ENCODE results near the gene HK1.

HK1 gene

GRCh38 chr10:69318867-69319727 is 40.8 kb downstream of the HK1 start:
- peaks cover 0 to 4% of the 10 kb centered on the region in 2 experiments for H3K36me3 ChIP-seq (ENCODE audit: control insufficient read depth in 1 of 2, insufficient read depth in 2 of 2, low read length in 2 of 2)
- peak overlapping the region; percentile 88 for H4K8ac ChIP-seq (ENCODE audit: low read depth, low read length)
- peak overlapping the region; percentile 83 for H2BK5ac ChIP-seq (ENCODE audit: low read depth, low read length, poor library complexity)
- H3K18ac ChIP-seq (ENCODE audit: low read length), result peak overlapping the region; percentile 95
- H3K4me2 ChIP-seq (ENCODE audit: low read length), result peak overlapping the region; percentile 94
- H3K9me3 ChIP-seq (ENCODE audit: insufficient read depth, low read depth, low read length), result no peaks in the 10 kb centered on the region
- H3K14ac ChIP-seq (ENCODE audit: low read length), result peak overlapping the region; percentile 96
- H4K91ac ChIP-seq (ENCODE audit: low read depth, low read length), result peak overlapping the region; percentile 94
- H3K27ac ChIP-seq (ENCODE audit: low read depth, low read length), result peak overlapping the region; percentile 92
- peak overlapping the region; percentile 73 for H2AFZ ChIP-seq (ENCODE audit: insufficient read depth, low read length, poor library complexity)
- H2BK12ac ChIP-seq (ENCODE audit: low read length), result peak overlapping the region; percentile 59
- H2BK120ac ChIP-seq (ENCODE audit: insufficient read depth, low read length, poor library complexity), result peak overlapping the region; percentile 82
- peak overlapping the region; percentile 99 for H3K4ac ChIP-seq (ENCODE audit: low read depth, low read length)
- peak; percentile 65 to 68 for DNase-seq
- H2AK5ac ChIP-seq (ENCODE audit: low read length), result peak overlapping the region; percentile 92
- H3K79me1 ChIP-seq (ENCODE audit: low read length), result peaks cover 42% of the 10 kb centered on the region
- H3K27me3 ChIP-seq (ENCODE audit: insufficient read depth, low read length), result no peaks in the 10 kb centered on the region
- peaks cover 28% of the 10 kb centered on the region for H3K79me2 ChIP-seq (ENCODE audit: control insufficient read depth, insufficient read depth, low read length, poor library complexity)
- H3K4me1 ChIP-seq (ENCODE audit: control insufficient read depth in 1 of 2, insufficient read depth in 2 of 2, low read length in 2 of 2), result peaks cover 38 to 49% of the 10 kb centered on the region in 2 experiments
- H3K23ac ChIP-seq (ENCODE audit: low read length), result no peak overlapping the region
- H3K9ac ChIP-seq (ENCODE audit: low read length), result peak overlapping the region; percentile 44
- H3K4me3 ChIP-seq (ENCODE audit: low read depth, low read length), result peak overlapping the region; percentile 86
- WGBS (ENCODE audit: extremely low coverage, insufficient coverage, insufficient read length), result no CpG with 5 or more reads among the region's 73 CpGs
- H4K12ac ChIP-seq (ENCODE audit: low read depth, low read length), result peak overlapping the region; percentile 78

GRCh38 chr10:69319841-69320316 is 41.6 kb downstream of the HK1 start:
- peak overlapping the region; percentile 22 for H4K8ac ChIP-seq (ENCODE audit: low read depth, low read length)
- peak overlapping the region; percentile 35 for H2AK5ac ChIP-seq (ENCODE audit: low read length)
- H3K36me3 ChIP-seq (ENCODE audit: control insufficient read depth in 1 of 2, insufficient read depth in 2 of 2, low read length in 2 of 2), result peaks cover 0 to 4% of the 10 kb centered on the region in 2 experiments
- H3K14ac ChIP-seq (ENCODE audit: low read length), result peak overlapping the region; percentile 29
- H3K4ac ChIP-seq (ENCODE audit: low read depth, low read length), result peak overlapping the region; percentile 99
- H3K4me2 ChIP-seq (ENCODE audit: low read length), result peak overlapping the region; percentile 94
- H3K4me1 ChIP-seq (ENCODE audit: control insufficient read depth in 1 of 2, insufficient read depth in 2 of 2, low read length in 2 of 2), result peaks cover 40 to 47% of the 10 kb centered on the region in 2 experiments
- H3K9ac ChIP-seq (ENCODE audit: low read length), result peak overlapping the region; percentile 26
- H4K12ac ChIP-seq (ENCODE audit: low read depth, low read length), result no peak overlapping the region
- no peak overlapping the region for H2BK120ac ChIP-seq (ENCODE audit: insufficient read depth, low read length, poor library complexity)
- H3K79me1 ChIP-seq (ENCODE audit: low read length), result peaks cover 40% of the 10 kb centered on the region
- H3K27me3 ChIP-seq (ENCODE audit: insufficient read depth, low read length), result no peaks in the 10 kb centered on the region
- no peak overlapping the region for H3K27ac ChIP-seq (ENCODE audit: low read depth, low read length)
- DNase-seq, result no peak
- H3K9me3 ChIP-seq (ENCODE audit: insufficient read depth, low read depth, low read length), result no peaks in the 10 kb centered on the region
- peak overlapping the region; percentile 4 for H2AFZ ChIP-seq (ENCODE audit: insufficient read depth, low read length, poor library complexity)
- H3K18ac ChIP-seq (ENCODE audit: low read length), result peak overlapping the region; percentile 50
- no peak overlapping the region for H2BK12ac ChIP-seq (ENCODE audit: low read length)
- H2BK5ac ChIP-seq (ENCODE audit: low read depth, low read length, poor library complexity), result peak overlapping the region; percentile 2
- no peak overlapping the region for H3K23ac ChIP-seq (ENCODE audit: low read length)
- H3K4me3 ChIP-seq (ENCODE audit: low read depth, low read length), result peak overlapping the region; percentile 86
- WGBS (ENCODE audit: extremely low coverage, insufficient coverage, insufficient read length), result no CpG with 5 or more reads among the region's 9 CpGs
- peaks cover 28% of the 10 kb centered on the region for H3K79me2 ChIP-seq (ENCODE audit: control insufficient read depth, insufficient read depth, low read length, poor library complexity)
- peak overlapping the region; percentile 50 for H4K91ac ChIP-seq (ENCODE audit: low read depth, low read length)

GRCh38 chr10:69320521-69320920 is 42.2 kb downstream of the HK1 start:
- no peak overlapping the region for H3K9ac ChIP-seq (ENCODE audit: low read length)
- peak overlapping the region; percentile 4 for H2AFZ ChIP-seq (ENCODE audit: insufficient read depth, low read length, poor library complexity)
- no peak overlapping the region for H3K27ac ChIP-seq (ENCODE audit: low read depth, low read length)
- no CpG with 5 or more reads among the region's 3 CpGs for WGBS (ENCODE audit: extremely low coverage, insufficient coverage, insufficient read length)
- no peak overlapping the region for H4K12ac ChIP-seq (ENCODE audit: low read depth, low read length)
- no peak overlapping the region for H2BK12ac ChIP-seq (ENCODE audit: low read length)
- H3K4me3 ChIP-seq (ENCODE audit: low read depth, low read length), result no peak overlapping the region
- peaks cover 28% of the 10 kb centered on the region for H3K79me2 ChIP-seq (ENCODE audit: control insufficient read depth, insufficient read depth, low read length, poor library complexity)
- peak overlapping the region; percentile 94 for H3K4me2 ChIP-seq (ENCODE audit: low read length)
- no peak overlapping the region for H3K23ac ChIP-seq (ENCODE audit: low read length)
- H4K91ac ChIP-seq (ENCODE audit: low read depth, low read length), result no peak overlapping the region
- H2BK120ac ChIP-seq (ENCODE audit: insufficient read depth, low read length, poor library complexity), result no peak overlapping the region
- peak overlapping the region; percentile 41 for H3K18ac ChIP-seq (ENCODE audit: low read length)
- peak overlapping the region; percentile 99 for H3K4ac ChIP-seq (ENCODE audit: low read depth, low read length)
- peak overlapping the region; percentile 58 for H2AK5ac ChIP-seq (ENCODE audit: low read length)
- H2BK5ac ChIP-seq (ENCODE audit: low read depth, low read length, poor library complexity), result no peak overlapping the region
- peaks cover 40% of the 10 kb centered on the region for H3K79me1 ChIP-seq (ENCODE audit: low read length)
- no peak for DNase-seq
- H3K4me1 ChIP-seq (ENCODE audit: control insufficient read depth in 1 of 2, insufficient read depth in 2 of 2, low read length in 2 of 2), result peaks cover 36 to 45% of the 10 kb centered on the region in 2 experiments
- peaks cover 0 to 4% of the 10 kb centered on the region in 2 experiments for H3K36me3 ChIP-seq (ENCODE audit: control insufficient read depth in 1 of 2, insufficient read depth in 2 of 2, low read length in 2 of 2)
- no peak overlapping the region for H3K14ac ChIP-seq (ENCODE audit: low read length)
- H4K8ac ChIP-seq (ENCODE audit: low read depth, low read length), result no peak overlapping the region
- H3K9me3 ChIP-seq (ENCODE audit: insufficient read depth, low read depth, low read length), result no peaks in the 10 kb centered on the region
- H3K27me3 ChIP-seq (ENCODE audit: insufficient read depth, low read length), result no peaks in the 10 kb centered on the region

GRCh38 chr10:69321039-69321715 is 42.9 kb downstream of the HK1 start:
- Histone ChIP-seq H3K9me3 (ENCODE audit: insufficient read depth, low read depth, low read length) (no peaks in the 10 kb centered on the region), H3K14ac (ENCODE audit: low read length) (no peak overlapping the region), H4K91ac (ENCODE audit: low read depth, low read length) (no peak overlapping the region), H3K23ac (ENCODE audit: low read length) (no peak overlapping the region), H3K4me3 (ENCODE audit: low read depth, low read length) (no peak overlapping the region), H3K79me1 (ENCODE audit: low read length) (peaks cover 34% of the 10 kb centered on the region), H4K8ac (ENCODE audit: low read depth, low read length) (no peak overlapping the region), H2BK12ac (ENCODE audit: low read length) (no peak overlapping the region), H3K9ac (ENCODE audit: low read length) (no peak overlapping the region), H2AFZ (ENCODE audit: insufficient read depth, low read length, poor library complexity) (no peak overlapping the region), H3K79me2 (ENCODE audit: control insufficient read depth, insufficient read depth, low read length, poor library complexity) (peaks cover 28% of the 10 kb centered on the region), H2BK5ac (ENCODE audit: low read depth, low read length, poor library complexity) (no peak overlapping the region), H3K4me2 (ENCODE audit: low read length) (no peak overlapping the region), H3K4me1 (ENCODE audit: control insufficient read depth in 1 of 2, insufficient read depth in 2 of 2, low read length in 2 of 2) (peaks cover 30 to 41% of the 10 kb centered on the region in 2 experiments), H3K4ac (ENCODE audit: low read depth, low read length) (peak overlapping the region; percentile 99), H3K27ac (ENCODE audit: low read depth, low read length) (no peak overlapping the region), H2BK120ac (ENCODE audit: insufficient read depth, low read length, poor library complexity) (no peak overlapping the region), H2AK5ac (ENCODE audit: low read length) (no peak overlapping the region), H3K18ac (ENCODE audit: low read length) (no peak overlapping the region), H3K36me3 (ENCODE audit: control insufficient read depth in 1 of 2, insufficient read depth in 2 of 2, low read length in 2 of 2) (peaks cover 0 to 4% of the 10 kb centered on the region in 2 experiments), H3K27me3 (ENCODE audit: insufficient read depth, low read length) (no peaks in the 10 kb centered on the region), H4K12ac (ENCODE audit: low read depth, low read length) (no peak overlapping the region)
- WGBS (ENCODE audit: extremely low coverage, insufficient coverage, insufficient read length), result no CpG with 5 or more reads among the region's 10 CpGs
- no peak for DNase-seq
